Esophagus muscularis mucosa (tissue), 4 donors: Measurements from ENCODE around the gene DAPP1. TPM values are rescaled to one million over a fixed set of nuclear protein-coding genes. Genes with fewer than 3 reads are reported as not detected.
A peak's percentile ranks its signal among the peaks of the same experiment; 100 is the strongest.

Experiments
- DNase-seq: peaks from one replicate; pipeline ENCODE4 v3.0.0-alpha.2; 2017; ENCODE audit errors: extremely low spot score
- H3K27ac ChIP-seq, 4 donors: fragments of 200-600 bp; sonication (generic); replicated peaks in 1 of 4; 1 replicate in 3 of 4; 2 replicates in 1 of 4; pipeline ENCODE4 v1.5.1; 2016 to 2019; ENCODE audit warnings: mild to moderate bottlenecking in 1 of 4
- H3K27me3 ChIP-seq, 4 donors: fragments of 200-600 bp; sonication (generic); one replicate each; pipeline versions ENCODE4 v1.5.1 to v1.6.0; 2016 to 2019
- H3K36me3 ChIP-seq, 4 donors: fragments of 200-600 bp; sonication (generic); one replicate each; pipeline ENCODE4 v1.5.1; 2016 to 2019
- H3K4me1 ChIP-seq, 4 donors: fragments of 200-600 bp; sonication (generic); one replicate each; pipeline ENCODE4 v1.5.1; 2016 to 2019
- H3K4me3 ChIP-seq, 4 donors: fragments of 200-600 bp; sonication (generic); 1 replicate in 2 of 4; 2 replicates in 2 of 4; pipeline ENCODE4 v1.5.1; 2016 to 2019; ENCODE audit warnings: mild to moderate bottlenecking in 4 of 4, moderate library complexity in 1 of 4
- H3K9me3 ChIP-seq, 4 donors: fragments of 200-600 bp; sonication (generic); 1 replicate in 3 of 4; 2 replicates in 1 of 4; pipeline ENCODE4 v1.5.1; 2016 to 2019
- CTCF ChIP-seq, 3 experiments: fragments of 200-600 bp in 2 of 3; fragments of 450-650 bp in 1 of 3; sonication (generic) in 2 of 3; IDR thresholded peaks; one replicate each; pipeline ENCODE4 v1.5.1; 2017 to 2019; ENCODE audit warnings: antibody characterized with exemption in 3 of 3, mild to moderate bottlenecking in 2 of 3, moderate library complexity in 1 of 3
- EP300 ChIP-seq: sonication (generic); formaldehyde crosslinking; IDR thresholded peaks from one replicate; pipeline ENCODE4 v1.6.1; 2017; ENCODE audit warnings: antibody characterized with exemption
- POLR2A ChIP-seq: fragments of 450-650 bp; IDR thresholded peaks from one replicate; pipeline ENCODE4 v1.6.1; 2017; ENCODE audit warnings: antibody characterized with exemption, moderate library complexity, mild to moderate bottlenecking, low read depth
- POLR2AphosphoS5 ChIP-seq, 2 donors: sonication (generic); formaldehyde crosslinking; IDR thresholded peaks; one replicate each; pipeline ENCODE4 v1.6.1; 2017; ENCODE audit warnings: antibody characterized with exemption in 2 of 2
- WGBS: methylation state at CpG from one replicate; pipeline ENCODE4 v1.1.5; 2018; 5-methylcytosine and 5-hydroxymethylcytosine counted together
- intact Hi-C: fragments of 100-400 bp; cut with DNase I; formaldehyde crosslinking; loops from one replicate; pipeline ENCODE4 v1.15.1; 2023
- total RNA-seq, 4 donors: library from RNA; depleted of rRNA; stranded (reverse); fragments of >200 nt; gene quantifications; one replicate each; pipeline versions ENCODE4 v1.1.0 to v1.2.1, GENCODE V29; 2016

The DAPP1 gene
- total RNA-seq, 4 donors from 2014 or later = 0.86 to 2.5 (median 1.1) TPM

DNA sequence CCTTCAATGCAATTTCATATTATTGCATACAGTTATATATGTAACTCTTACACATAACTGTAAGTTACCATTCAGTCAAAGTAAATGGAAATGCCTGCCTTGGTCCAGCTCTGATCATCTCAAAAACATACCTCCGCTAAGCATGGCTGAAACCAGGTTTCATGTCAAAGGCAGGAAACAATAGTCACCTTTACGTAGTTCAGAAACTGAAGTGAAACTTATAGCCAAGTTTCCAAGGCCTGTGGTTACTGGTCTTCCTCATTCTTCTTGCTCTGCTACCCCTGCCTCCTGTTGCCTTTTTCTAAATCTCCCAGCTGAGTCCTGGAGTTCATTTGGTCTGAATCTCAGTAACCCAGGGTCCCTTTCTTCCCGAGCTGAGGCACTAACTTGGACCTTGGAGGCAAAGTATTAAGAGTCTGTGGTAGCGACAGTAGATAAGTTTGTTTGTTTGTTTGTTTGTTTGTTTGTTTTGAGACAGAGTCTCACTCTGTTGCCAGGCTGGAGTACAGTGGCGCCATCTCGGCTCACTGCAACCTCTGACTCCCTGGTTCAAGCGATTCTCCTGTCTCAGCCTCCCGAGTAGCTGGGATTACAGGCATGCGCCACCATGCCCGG is 30.8 kb downstream of the DAPP1 start:
- Histone ChIP-seq H3K27ac (no peak overlapping the region), H3K4me1 (peaks cover 3 to 17% (median 12%) of the 10 kb centered on the region in 4 donors), H3K27me3 (no peaks in the 10 kb centered on the region), H3K36me3 (no peaks in the 10 kb centered on the region), H3K4me3 (no peak overlapping the region), H3K9me3 (no peaks in the 10 kb centered on the region)
- intact Hi-C loops = no loop called here
- 77% methylated on average over 9 of the region's 10 CpGs for WGBS
- TF ChIP-seq EP300 (no peak), POLR2A (no peak), POLR2AphosphoS5 (IDR thresholded peaks at IDR 0.05) (no peak), CTCF (IDR thresholded peaks at IDR 0.05) (no peak)
- peak; percentile 34 for DNase-seq

- H3K27ac ChIP-seq = no peak overlapping the region
- WGBS = 93% methylated on average over 4 of the region's 4 CpGs
- no peaks in the 10 kb centered on the region for H3K9me3 ChIP-seq
- peak; percentile 39 for DNase-seq
- no peak overlapping the region for H3K4me3 ChIP-seq
- intact Hi-C loops = no loop called here
- TF ChIP-seq POLR2A (no peak), EP300 (no peak), POLR2AphosphoS5 (IDR thresholded peaks at IDR 0.05) (no peak), CTCF (IDR thresholded peaks at IDR 0.05) (no peak)
- peaks cover 3 to 17% (median 11%) of the 10 kb centered on the region in 4 donors for H3K4me1 ChIP-seq
- no peaks in the 10 kb centered on the region for H3K36me3 ChIP-seq
- H3K27me3 ChIP-seq = no peaks in the 10 kb centered on the region
Measured at GRCh38 chr4:99848591-99849001, 32.0 kb downstream of the DAPP1 start.

- H3K4me1 ChIP-seq = peaks cover 0 to 4% (median 0%) of the 10 kb centered on the region in 4 donors
- H3K27ac ChIP-seq = no peak overlapping the region
- H3K4me3 ChIP-seq = no peak overlapping the region
- no peak for TF ChIP-seq EP300
- TF ChIP-seq POLR2AphosphoS5 (IDR thresholded peaks at IDR 0.05) = no peak
- no peak for TF ChIP-seq POLR2A
- TF ChIP-seq CTCF (IDR thresholded peaks at IDR 0.05) = no peak
- 80% methylated on average over 3 of the region's 3 CpGs for WGBS
- H3K27me3 ChIP-seq = no peaks in the 10 kb centered on the region
- H3K36me3 ChIP-seq = no peaks in the 10 kb centered on the region
- DNase-seq = no peak
- intact Hi-C loops = no loop called here
- H3K9me3 ChIP-seq = no peaks in the 10 kb centered on the region
Measured at GRCh38 chr4:99852199-99852749, 35.6 kb downstream of the DAPP1 start.

- H3K4me1 ChIP-seq = peaks cover 0 to 4% (median 0%) of the 10 kb centered on the region in 4 donors
- no peak overlapping the region for H3K4me3 ChIP-seq
- WGBS = 90% methylated on average over 3 of the region's 3 CpGs
- peak; percentile 53 for DNase-seq
- TF ChIP-seq POLR2A (no peak), CTCF (IDR thresholded peaks at IDR 0.05) (no peak), POLR2AphosphoS5 (IDR thresholded peaks at IDR 0.05) (no peak), EP300 (no peak)
- H3K27ac ChIP-seq = no peak overlapping the region
- H3K9me3 ChIP-seq = no peaks in the 10 kb centered on the region
- no peaks in the 10 kb centered on the region for H3K27me3 ChIP-seq
- intact Hi-C loops = no loop called here
- H3K36me3 ChIP-seq = no peaks in the 10 kb centered on the region
Measured at GRCh38 chr4:99853190-99853589, 36.6 kb downstream of the DAPP1 start.
